Measurements from ENCODE around the gene ONECUT3. TPM values are rescaled to one million over a fixed set of nuclear protein-coding genes. Genes with fewer than 3 reads are reported as not detected.

Gene ONECUT3
- total RNA-seq, 1 experiment from 2014 or later, result 0.04 TPM

GRCh38 chr19:1814391-1814790 lies 61.1 kb downstream of the ONECUT3 start:
- peaks cover 3% of the 10 kb centered on the region; the same call in 1 of the 2 replicates for H3K36me3 Mint-ChIP-seq
- ChIA-PET CTCF (interaction anchor here (0.8 to 2.9 kb wide), 10 partner anchors 9 to 34 kb away, joined by 3 to 45 read pairs (median 4); no protein-coding TSS in a partner anchor), POLR2A (no interaction called here)
- H3K4me1 Mint-ChIP-seq, result peaks cover 5% of the 10 kb centered on the region; the same call in 1 of the 2 replicates
- TF ChIP-seq JUN (CRISPR knock-in tag; IDR thresholded peaks at IDR 0.05) (no peak), PRDM15 (CRISPR knock-in tag; IDR thresholded peaks at IDR 0.05) (no peak), RORB (CRISPR knock-in tag; IDR thresholded peaks at IDR 0.05) (no peak), ATF1 (CRISPR knock-in tag; IDR thresholded peaks at IDR 0.05) (no peak), SMAD3 (CRISPR knock-in tag; IDR thresholded peaks at IDR 0.05; ENCODE audit: borderline replicate concordance) (no peak), ZMAT4 (CRISPR knock-in tag; IDR thresholded peaks at IDR 0.05) (no peak), PREB (CRISPR knock-in tag; IDR thresholded peaks at IDR 0.05; ENCODE audit: borderline replicate concordance) (no peak), CTCF (IDR thresholded peaks at IDR 0.05) (no peak), FOXP4 (CRISPR knock-in tag; IDR thresholded peaks at IDR 0.05) (no peak), ZNF532 (CRISPR knock-in tag; IDR thresholded peaks at IDR 0.05; ENCODE audit: borderline replicate concordance) (no peak), ZNF425 (CRISPR knock-in tag; conservative IDR thresholded peaks at IDR 0.05) (no peak), ZNF232 (CRISPR knock-in tag; IDR thresholded peaks at IDR 0.05) (no peak)
- no peak overlapping the region for H3K27ac Mint-ChIP-seq
- H3K4me3 Mint-ChIP-seq, result no peak overlapping the region
- H3K27me3 Mint-ChIP-seq (ENCODE audit: low read depth), result peaks cover 4% of the 10 kb centered on the region
- DNase-seq (ENCODE audit: low spot score) (no peak), ATAC-seq (no peak)
- no peaks in the 10 kb centered on the region for H3K9me3 Mint-ChIP-seq

All from WTC11 (cell line).